Trophoblast cell (in vitro differentiated cells and primary cell): ENCODE measurements around the gene ARHGEF26.
A peak's percentile ranks its signal among the peaks of the same experiment; 100 is the strongest.

Source experiments
- DNase-seq, 2 donors: peaks; one replicate each; pipeline ENCODE4 v3.0.0-alpha.2; 2016
- H2AFZ ChIP-seq: 2 replicates; pipeline ENCODE4 v1.6.1; 2013; ENCODE audit warnings: low read length, moderate library complexity, mild to moderate bottlenecking; ENCODE audit not compliant: insufficient read depth, poor library complexity
- H2AK5ac ChIP-seq: 2 replicates; pipeline ENCODE4 v1.6.1; 2013; ENCODE audit warnings: mild to moderate bottlenecking, low read length
- H2BK120ac ChIP-seq: 2 replicates; pipeline ENCODE4 v1.6.1; 2013; ENCODE audit warnings: low read length, mild to moderate bottlenecking, moderate library complexity; ENCODE audit not compliant: insufficient read depth, poor library complexity
- H2BK12ac ChIP-seq: 2 replicates; pipeline ENCODE4 v1.6.1; 2013; ENCODE audit warnings: mild to moderate bottlenecking, low read length, moderate library complexity
- H2BK5ac ChIP-seq: 2 replicates; pipeline ENCODE4 v1.6.1; 2013; ENCODE audit warnings: low read length, low read depth, moderate library complexity, mild to moderate bottlenecking; ENCODE audit not compliant: poor library complexity
- H3K14ac ChIP-seq: 2 replicates; pipeline ENCODE4 v1.6.1; 2013; ENCODE audit warnings: mild to moderate bottlenecking, low read length
- H3K18ac ChIP-seq: 2 replicates; pipeline ENCODE4 v1.6.1; 2013; ENCODE audit warnings: mild to moderate bottlenecking, low read length
- H3K23ac ChIP-seq: 2 replicates; pipeline ENCODE4 v1.6.1; 2013; ENCODE audit warnings: low read length
- H3K27ac ChIP-seq: 2 replicates; pipeline ENCODE4 v1.5.1; 2013; ENCODE audit warnings: low read depth, mild to moderate bottlenecking, inconsistent platforms, low read length, moderate library complexity
- H3K27me3 ChIP-seq: 2 replicates; pipeline ENCODE4 v1.6.1; 2013; ENCODE audit warnings: inconsistent platforms, mild to moderate bottlenecking, low read length, moderate library complexity; ENCODE audit not compliant: insufficient read depth
- H3K36me3 ChIP-seq, 2 experiments: 1 replicate in 1 of 2; 2 replicates in 1 of 2; pipeline ENCODE4 v1.6.1; 2013; ENCODE audit warnings: low read length in 2 of 2, mild to moderate bottlenecking in 2 of 2, moderate library complexity in 1 of 2; ENCODE audit not compliant: insufficient read depth in 2 of 2, control insufficient read depth in 1 of 2
- H3K4ac ChIP-seq: 2 replicates; pipeline ENCODE4 v1.6.1; 2013; ENCODE audit warnings: low read depth, mild to moderate bottlenecking, low read length, moderate library complexity
- H3K4me1 ChIP-seq, 2 experiments: 1 replicate in 1 of 2; 2 replicates in 1 of 2; pipeline ENCODE4 v1.6.1; 2013; ENCODE audit warnings: low read length in 2 of 2, mild to moderate bottlenecking in 2 of 2, moderate library complexity in 1 of 2; ENCODE audit not compliant: insufficient read depth in 2 of 2, control insufficient read depth in 1 of 2
- H3K4me2 ChIP-seq: 2 replicates; pipeline ENCODE4 v1.6.1; 2013; ENCODE audit warnings: inconsistent platforms, mild to moderate bottlenecking, low read length, moderate library complexity
- H3K4me3 ChIP-seq: 2 replicates; pipeline ENCODE4 v1.5.1; 2013; ENCODE audit warnings: mild to moderate bottlenecking, low read depth, low read length, inconsistent platforms
- H3K79me1 ChIP-seq: one replicate; pipeline ENCODE4 v1.6.1; 2013; ENCODE audit warnings: low read length
- H3K79me2 ChIP-seq: 2 replicates; pipeline ENCODE4 v1.6.1; 2013; ENCODE audit warnings: low read length, mild to moderate bottlenecking; ENCODE audit not compliant: control insufficient read depth, insufficient read depth, poor library complexity
- H3K9ac ChIP-seq: 2 replicates; pipeline ENCODE4 v1.6.1; 2013; ENCODE audit warnings: mild to moderate bottlenecking, low read length
- H3K9me3 ChIP-seq: 2 replicates; pipeline ENCODE4 v1.6.1; 2013; ENCODE audit warnings: low read depth, mild to moderate bottlenecking, control low read depth, inconsistent platforms, low read length; ENCODE audit not compliant: insufficient read depth
- H4K12ac ChIP-seq: 2 replicates; pipeline ENCODE4 v1.6.1; 2013; ENCODE audit warnings: low read depth, mild to moderate bottlenecking, low read length, moderate library complexity
- H4K8ac ChIP-seq: 2 replicates; pipeline ENCODE4 v1.6.1; 2013; ENCODE audit warnings: low read depth, mild to moderate bottlenecking, low read length, moderate library complexity
- H4K91ac ChIP-seq: one replicate; pipeline ENCODE4 v1.6.1; 2013; ENCODE audit warnings: low read depth, mild to moderate bottlenecking, low read length, moderate library complexity
- WGBS: extraction: QIAGEN DNeasy Blood & Tissue Kit; methylation state at CpG from one replicate; pipeline ENCODE4 v1.1.7; 2013; ENCODE audit warnings: missing lambda C conversion rate; ENCODE audit not compliant: insufficient read length, insufficient coverage; ENCODE audit errors: extremely low coverage; 5-methylcytosine and 5-hydroxymethylcytosine counted together

The ARHGEF26 gene

DNA sequence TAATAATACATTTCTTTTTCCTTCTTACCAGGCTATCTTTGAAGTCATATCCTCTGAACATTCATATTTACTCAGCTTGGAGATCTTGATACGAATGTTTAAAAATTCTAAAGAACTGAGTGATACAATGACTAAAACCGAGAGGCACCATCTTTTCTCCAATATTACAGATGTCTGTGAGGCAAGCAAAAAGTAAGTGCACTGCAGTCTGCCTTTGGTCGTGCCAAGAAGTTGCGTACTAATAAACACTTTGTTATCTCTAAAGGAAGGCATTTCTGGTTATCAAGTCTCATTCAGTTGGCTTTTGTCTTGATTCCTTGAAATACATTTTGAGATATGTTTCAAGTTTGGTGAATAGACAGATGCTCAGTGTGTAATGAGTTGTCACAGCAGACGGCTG, 31.6 kb downstream of the ARHGEF26 start:
- no peaks in the 10 kb centered on the region for H3K4me1 ChIP-seq
- no peaks in the 10 kb centered on the region for H3K36me3 ChIP-seq
- no peaks in the 10 kb centered on the region for H3K27me3 ChIP-seq
- no peak overlapping the region for H3K4me2 ChIP-seq
- H2AK5ac ChIP-seq: no peak overlapping the region
- no peak for DNase-seq
- H3K9me3 ChIP-seq: no peaks in the 10 kb centered on the region
- no peak overlapping the region for H3K23ac ChIP-seq
- no peak overlapping the region for H3K9ac ChIP-seq
- H4K12ac ChIP-seq: no peak overlapping the region
- WGBS: no CpG with 5 or more reads among the region's 5 CpGs
- no peak overlapping the region for H2BK12ac ChIP-seq
- H2AFZ ChIP-seq: no peak overlapping the region
- no peaks in the 10 kb centered on the region for H3K79me2 ChIP-seq
- no peak overlapping the region for H3K27ac ChIP-seq
- no peak overlapping the region for H2BK5ac ChIP-seq
- no peak overlapping the region for H3K4me3 ChIP-seq
- no peak overlapping the region for H4K8ac ChIP-seq
- H4K91ac ChIP-seq: no peak overlapping the region
- H3K18ac ChIP-seq: no peak overlapping the region
- no peak overlapping the region for H2BK120ac ChIP-seq
- no peak overlapping the region for H3K4ac ChIP-seq
- no peaks in the 10 kb centered on the region for H3K79me1 ChIP-seq
- H3K14ac ChIP-seq: no peak overlapping the region

DNA sequence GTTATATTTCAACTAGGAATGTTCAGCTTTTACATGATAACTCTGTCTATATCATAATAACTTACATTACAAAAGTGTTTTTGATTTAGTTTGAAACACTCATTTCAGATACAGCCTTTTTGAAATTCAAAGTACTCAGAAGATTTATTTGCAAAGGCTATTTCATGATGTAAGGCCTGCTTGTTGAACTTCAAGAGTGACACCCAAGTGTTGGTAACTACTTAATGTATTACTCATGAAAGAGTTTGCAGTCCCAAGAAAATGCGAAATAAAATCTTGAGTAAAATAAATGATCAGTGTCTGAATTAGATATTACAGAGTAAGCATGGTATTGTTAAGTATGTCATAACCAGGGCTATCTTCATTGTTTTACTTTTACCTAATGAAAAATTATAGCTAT, 35.3 kb downstream of the ARHGEF26 start:
- Histone ChIP-seq H2AK5ac (no peak overlapping the region), H2BK5ac (no peak overlapping the region), H3K79me2 (no peaks in the 10 kb centered on the region), H3K4me3 (no peak overlapping the region), H4K8ac (no peak overlapping the region), H2BK120ac (no peak overlapping the region), H2AFZ (no peak overlapping the region), H4K12ac (no peak overlapping the region), H3K9ac (no peak overlapping the region), H3K27me3 (no peaks in the 10 kb centered on the region), H3K23ac (no peak overlapping the region), H2BK12ac (no peak overlapping the region), H3K14ac (no peak overlapping the region), H3K79me1 (peaks cover 3% of the 10 kb centered on the region), H3K4me2 (no peak overlapping the region), H3K4ac (no peak overlapping the region), H3K4me1 (no peaks in the 10 kb centered on the region), H4K91ac (no peak overlapping the region), H3K36me3 (no peaks in the 10 kb centered on the region), H3K9me3 (no peaks in the 10 kb centered on the region), H3K18ac (no peak overlapping the region), H3K27ac (no peak overlapping the region)
- WGBS: no CpG with 5 or more reads among the region's 1 CpG
- no peak for DNase-seq

DNA sequence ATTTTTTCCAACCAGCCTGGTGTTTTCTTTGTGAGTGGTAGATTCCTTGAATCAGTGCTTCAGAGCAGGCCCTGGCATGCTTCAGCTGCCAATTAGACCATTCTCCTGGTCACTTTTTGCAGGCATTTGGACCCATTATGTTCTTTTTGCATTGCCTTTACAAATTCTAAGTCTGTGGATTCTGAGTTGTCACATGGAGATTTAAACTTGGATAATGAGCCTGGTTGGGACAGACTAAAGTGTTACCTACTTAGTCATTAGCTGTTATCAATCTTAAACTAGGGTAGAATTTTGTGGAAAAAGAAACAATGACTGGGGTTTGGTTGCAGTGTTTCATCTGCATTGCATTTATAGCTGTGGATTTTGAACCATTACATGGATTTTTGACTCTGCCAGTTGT, 40.6 kb downstream of the ARHGEF26 start:
- Histone ChIP-seq H4K12ac (no peak overlapping the region), H2AFZ (no peak overlapping the region), H3K4ac (no peak overlapping the region), H3K27me3 (no peaks in the 10 kb centered on the region), H3K23ac (no peak overlapping the region), H3K79me1 (peaks cover 3% of the 10 kb centered on the region), H3K4me3 (no peak overlapping the region), H2BK120ac (no peak overlapping the region), H2BK12ac (no peak overlapping the region), H2AK5ac (no peak overlapping the region), H2BK5ac (no peak overlapping the region), H3K18ac (no peak overlapping the region), H4K91ac (no peak overlapping the region), H3K4me1 (peaks cover 0 to 3% of the 10 kb centered on the region in 2 experiments), H3K36me3 (no peaks in the 10 kb centered on the region), H4K8ac (no peak overlapping the region), H3K14ac (no peak overlapping the region), H3K9ac (no peak overlapping the region), H3K4me2 (no peak overlapping the region), H3K79me2 (no peaks in the 10 kb centered on the region), H3K27ac (no peak overlapping the region), H3K9me3 (no peaks in the 10 kb centered on the region)
- peak in 1 of 2 donors; percentile 45 for DNase-seq

DNA sequence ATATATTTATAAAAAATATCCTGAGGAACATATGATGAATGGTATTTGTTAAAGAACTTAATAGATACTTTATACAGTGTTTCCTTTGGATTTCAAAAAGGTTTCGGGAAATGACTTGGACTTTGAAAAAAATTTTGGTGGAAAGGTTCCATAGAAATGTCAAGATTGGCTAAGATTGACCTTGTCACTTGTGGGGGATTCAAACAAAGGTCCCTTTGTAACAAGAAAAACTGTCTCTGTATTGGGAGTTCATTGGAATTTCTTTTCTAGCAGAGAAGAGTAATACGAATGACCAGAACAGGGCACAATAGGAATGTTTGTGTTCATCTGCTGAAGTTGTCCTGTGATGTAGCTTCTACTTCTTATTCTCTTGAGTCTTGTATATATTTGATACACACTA, 43.2 kb downstream of the ARHGEF26 start:
- no CpG with 5 or more reads among the region's 2 CpGs for WGBS
- H3K14ac ChIP-seq: no peak overlapping the region
- H2BK120ac ChIP-seq: no peak overlapping the region
- no peaks in the 10 kb centered on the region for H3K36me3 ChIP-seq
- no peak overlapping the region for H4K12ac ChIP-seq
- H3K4me2 ChIP-seq: no peak overlapping the region
- H2BK5ac ChIP-seq: no peak overlapping the region
- peaks cover 0 to 3% of the 10 kb centered on the region in 2 experiments for H3K4me1 ChIP-seq
- no peak overlapping the region for H3K27ac ChIP-seq
- H2AK5ac ChIP-seq: no peak overlapping the region
- H4K8ac ChIP-seq: no peak overlapping the region
- no peak overlapping the region for H3K4ac ChIP-seq
- H3K4me3 ChIP-seq: no peak overlapping the region
- H3K9ac ChIP-seq: no peak overlapping the region
- DNase-seq: no peak
- H3K9me3 ChIP-seq: no peaks in the 10 kb centered on the region
- H2AFZ ChIP-seq: no peak overlapping the region
- no peaks in the 10 kb centered on the region for H3K79me2 ChIP-seq
- H3K18ac ChIP-seq: no peak overlapping the region
- no peak overlapping the region for H3K23ac ChIP-seq
- peaks cover 3% of the 10 kb centered on the region for H3K79me1 ChIP-seq
- H2BK12ac ChIP-seq: no peak overlapping the region
- no peak overlapping the region for H4K91ac ChIP-seq
- no peaks in the 10 kb centered on the region for H3K27me3 ChIP-seq
